Activated T-cell treated with anti-CD3 and anti-CD28 coated beads for 4 hours (primary cell): ENCODE results near the gene EIPR1.

Source experiments
- DNase-seq: peaks from one replicate; pipeline ENCODE4 v3.0.0-alpha.2; 2020

EIPR1 gene

DNA sequence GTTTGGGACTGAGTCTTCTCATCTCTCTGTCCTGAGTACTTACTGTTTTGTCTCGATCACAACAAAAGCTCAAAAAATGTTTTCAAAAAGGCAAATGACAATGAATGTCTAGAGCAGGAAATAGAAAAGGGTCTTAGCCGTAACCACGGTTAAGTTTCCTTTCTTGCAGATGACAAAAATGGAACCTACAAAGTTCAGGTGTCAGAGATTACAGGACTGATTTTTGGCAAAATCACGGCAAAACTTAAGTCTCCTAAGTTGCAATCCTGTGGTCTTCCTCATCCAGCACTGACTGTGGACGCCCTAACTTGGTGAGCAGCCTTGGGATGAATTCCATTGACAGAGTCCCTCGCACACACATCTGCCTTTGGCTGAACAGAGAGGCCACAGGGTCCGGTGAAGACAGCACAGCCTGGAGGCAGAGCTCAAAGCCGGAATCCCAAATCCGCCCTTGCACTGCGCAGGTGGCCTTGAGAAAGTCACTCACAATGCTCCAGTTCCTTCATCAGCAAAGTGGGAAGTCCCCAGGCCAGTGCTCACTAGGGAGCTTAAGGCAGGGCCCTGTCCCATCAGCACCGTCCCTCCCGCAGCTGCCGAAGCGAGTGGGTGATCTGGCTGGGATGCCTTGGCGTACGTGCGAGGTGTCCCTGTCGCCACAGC, 55.2 kb downstream of the EIPR1 start:
- no peak for DNase-seq

DNA sequence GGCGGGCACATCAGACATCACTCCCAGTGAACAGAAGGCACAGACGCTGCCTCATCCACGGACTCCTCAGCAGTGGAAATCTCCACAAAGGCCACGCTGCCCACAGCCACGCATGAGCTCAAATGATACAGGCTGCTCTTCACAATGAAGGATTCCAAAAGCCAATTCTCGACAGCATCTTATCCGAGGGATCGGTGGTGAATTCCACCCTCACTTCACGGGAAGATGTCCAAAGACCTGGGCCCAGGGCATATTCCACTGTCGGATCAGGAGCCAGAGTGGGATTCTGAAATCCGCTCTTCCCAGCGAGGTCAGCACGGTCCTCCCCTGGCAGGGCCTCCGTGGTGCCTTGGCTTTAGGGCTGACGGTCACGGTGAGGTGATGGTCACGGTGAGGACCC, 55.8 kb downstream of the EIPR1 start:
- DNase-seq, result no peak

DNA sequence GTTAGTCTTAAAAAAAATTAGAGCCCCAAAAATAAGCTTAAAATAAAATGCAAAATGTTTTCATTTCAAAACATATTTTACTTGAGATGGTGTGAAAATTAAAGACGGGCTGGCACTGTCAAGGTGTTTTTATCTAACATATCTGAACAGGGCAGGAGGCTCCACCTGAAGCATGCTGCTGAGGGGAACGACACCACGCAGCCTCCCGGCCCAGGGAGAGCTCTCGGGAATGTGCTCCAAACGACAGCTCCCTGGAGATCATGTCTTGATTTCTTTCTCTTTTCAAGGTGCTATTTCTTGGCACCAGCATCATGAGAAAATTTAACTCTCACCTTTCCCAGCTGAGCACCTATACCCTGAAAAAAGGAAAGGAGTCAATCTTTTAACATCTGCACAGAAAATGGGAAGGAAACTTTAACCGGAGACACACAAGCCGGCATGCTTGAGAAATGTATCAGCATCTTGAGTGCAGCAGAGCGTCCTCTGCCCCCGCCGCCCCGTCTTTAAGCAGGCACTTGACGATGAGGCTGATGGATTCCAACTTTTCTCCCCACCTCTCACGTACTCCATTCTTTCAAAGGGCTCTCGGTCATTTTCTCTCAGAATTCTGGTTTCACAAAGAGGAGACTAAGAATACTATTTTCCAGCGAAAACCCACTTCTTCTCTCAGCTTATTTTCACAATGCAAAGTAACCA, 56.6 kb downstream of the EIPR1 start:
- DNase-seq, result no peak

DNA sequence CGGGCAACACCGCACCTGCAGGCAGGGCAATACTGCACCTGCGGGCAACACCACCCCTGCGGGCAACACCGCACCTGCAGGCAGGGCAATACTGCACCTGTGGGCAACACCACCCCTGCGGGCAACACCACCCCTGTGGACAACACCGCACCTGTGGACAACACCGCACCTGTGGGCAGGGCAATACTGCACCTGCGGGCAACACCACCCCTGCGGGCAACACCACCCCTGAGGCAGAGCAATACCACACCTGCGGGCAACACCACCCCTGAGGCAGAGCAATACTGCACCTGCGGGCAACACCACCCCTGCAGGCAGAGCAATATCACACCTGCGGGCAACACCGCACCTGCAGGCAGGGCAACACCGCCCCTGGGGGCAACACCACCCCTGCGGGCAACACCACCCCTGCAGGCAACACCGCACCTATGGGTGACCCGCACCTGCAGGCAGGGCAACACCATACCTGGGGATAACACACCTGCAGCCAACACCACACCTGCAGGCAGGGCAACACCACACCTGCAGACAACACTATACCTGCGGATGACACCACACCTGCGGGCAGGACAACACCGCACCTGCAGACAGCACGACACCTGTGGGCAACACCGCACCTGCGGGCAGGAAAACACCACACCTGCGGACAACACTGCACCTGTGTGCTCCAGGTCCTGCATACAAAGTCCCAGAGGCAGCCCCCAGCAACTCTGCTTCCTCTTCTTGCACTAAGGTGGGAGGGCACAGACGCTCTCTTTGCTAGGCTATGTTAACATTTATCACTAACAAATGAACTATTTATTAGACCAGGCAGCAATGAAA, 57.7 kb downstream of the EIPR1 start:
- DNase-seq, result no peak

DNA sequence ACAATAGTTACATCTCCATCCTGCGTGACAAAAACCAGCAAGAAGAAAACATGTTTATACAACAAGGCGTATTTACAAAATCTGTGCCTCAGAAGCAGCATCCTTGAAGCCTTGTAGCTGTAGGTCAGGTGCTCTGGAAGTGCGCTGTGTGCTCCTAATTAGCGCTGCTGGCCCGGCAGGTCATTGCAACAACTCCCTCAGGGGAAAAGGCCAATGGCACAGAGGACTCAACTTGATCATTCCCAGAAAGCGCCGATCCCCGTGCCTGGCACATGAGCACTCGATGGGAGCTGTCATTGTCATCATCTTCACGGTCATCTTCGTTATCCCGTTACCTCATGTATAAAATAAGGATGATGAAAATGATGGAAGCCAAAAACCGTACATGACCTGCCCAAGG, 58.5 kb downstream of the EIPR1 start:
- no peak for DNase-seq

DNA sequence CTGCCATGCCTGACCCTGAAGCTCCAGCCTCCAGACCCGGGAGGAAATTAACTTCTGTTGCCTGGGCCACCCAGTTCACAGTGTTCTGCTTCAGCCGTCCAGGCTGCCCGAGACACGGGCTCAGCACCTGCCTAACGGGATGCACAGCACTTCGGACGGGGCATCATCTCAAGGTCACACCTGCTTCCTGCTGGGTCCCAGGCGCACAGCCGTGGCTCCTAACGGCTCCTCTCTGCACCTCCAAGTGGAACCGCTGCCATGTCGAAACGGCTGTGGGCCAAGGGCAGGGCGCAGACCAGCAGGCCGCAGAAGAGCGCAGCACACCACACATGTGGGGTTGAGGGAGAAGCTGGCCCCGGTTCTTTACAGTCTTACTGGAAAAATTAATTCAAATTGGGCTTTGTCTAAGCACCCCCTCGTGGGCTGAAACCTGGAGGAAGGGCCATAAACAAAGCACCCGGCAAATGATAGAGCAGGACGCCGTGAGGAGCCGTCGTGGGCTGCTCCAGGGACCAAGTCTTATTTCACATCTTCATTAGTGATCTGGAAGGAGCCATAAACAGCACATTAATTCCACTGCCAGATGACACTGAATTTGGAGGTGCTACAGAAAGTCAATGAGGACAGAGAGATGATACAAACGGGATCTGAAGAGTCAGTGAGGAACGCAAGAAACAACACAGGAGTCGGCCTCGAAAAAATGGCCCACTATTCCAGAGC, 59.6 kb downstream of the EIPR1 start:
- DNase-seq, result no peak

DNA sequence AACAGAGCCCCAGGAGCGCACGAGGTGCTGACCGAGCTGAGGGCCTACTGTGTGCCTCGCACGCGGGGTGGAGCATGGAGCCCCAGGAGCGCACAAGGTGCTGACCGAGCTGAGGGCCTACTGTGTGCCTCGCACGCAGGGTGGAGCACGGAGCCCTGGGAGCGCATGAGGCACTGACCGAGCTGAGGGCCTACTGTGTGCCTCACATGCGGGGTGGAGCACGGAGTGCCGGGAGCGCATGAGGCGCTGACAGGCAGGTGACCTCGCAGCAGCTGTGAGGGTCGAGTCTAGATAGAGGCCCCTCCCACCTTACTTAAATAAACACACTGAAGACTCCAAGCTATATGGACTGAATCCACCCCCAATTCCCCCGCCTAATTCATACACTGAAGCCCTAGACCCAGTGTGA, 60.3 kb downstream of the EIPR1 start:
- no peak for DNase-seq

DNA sequence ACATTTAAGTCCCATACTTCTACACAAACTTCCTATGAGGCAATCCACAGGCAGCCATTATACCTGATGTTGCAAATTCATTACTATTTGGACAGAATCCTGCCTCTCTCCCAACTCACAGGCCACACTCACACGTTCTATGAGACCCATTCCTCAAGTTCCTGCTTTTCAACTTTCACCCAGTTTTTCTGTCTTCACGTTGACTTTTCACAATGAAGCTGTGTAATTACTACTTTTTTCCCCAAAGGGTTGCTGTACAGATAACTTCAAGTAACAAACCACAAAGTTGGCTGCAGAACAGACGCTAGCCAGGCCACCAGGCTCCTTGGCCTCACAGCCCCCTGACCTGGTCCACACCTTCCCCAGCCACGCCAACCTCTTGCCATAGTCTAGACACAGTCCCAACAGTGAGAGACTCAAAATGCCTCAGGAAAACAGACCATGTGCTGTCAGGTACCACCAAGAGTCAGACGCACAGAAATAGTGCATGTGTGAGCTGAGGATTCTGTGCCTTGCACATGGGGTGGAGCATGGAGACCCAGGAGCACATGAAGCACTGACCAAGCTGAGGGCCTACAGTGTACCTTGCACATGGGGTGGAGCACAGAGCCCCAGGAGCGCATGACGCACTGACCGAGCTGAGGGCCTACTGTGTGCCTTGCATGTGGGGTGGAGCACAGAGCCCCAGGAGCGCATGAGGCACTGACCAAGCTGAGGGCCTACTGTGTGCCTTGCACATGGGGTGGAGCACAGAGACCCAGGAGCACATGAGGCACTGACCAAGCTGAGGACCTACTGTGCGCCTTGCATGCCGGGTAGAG, 61.0 kb downstream of the EIPR1 start:
- no peak for DNase-seq

DNA sequence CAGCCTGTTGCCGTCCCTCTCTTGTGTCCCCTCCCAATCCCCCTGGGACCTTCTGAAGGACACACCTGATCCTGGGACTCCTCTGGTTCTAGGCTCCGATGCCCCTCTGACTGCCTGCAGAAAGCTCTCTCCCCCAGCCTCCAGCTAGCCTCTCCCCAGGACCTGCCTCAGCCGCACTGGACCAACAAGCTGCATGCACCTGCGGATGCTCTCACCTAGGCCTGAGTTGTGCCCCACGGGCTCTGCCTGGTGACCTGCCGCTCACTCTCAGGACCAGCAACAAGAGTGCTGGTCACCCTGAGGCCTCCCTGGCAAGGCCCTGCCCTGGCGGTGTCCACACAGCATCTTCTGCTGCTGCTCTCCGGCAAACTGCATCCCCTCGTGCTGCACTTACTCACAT, 63.0 kb downstream of the EIPR1 start:
- DNase-seq, result no peak

DNA sequence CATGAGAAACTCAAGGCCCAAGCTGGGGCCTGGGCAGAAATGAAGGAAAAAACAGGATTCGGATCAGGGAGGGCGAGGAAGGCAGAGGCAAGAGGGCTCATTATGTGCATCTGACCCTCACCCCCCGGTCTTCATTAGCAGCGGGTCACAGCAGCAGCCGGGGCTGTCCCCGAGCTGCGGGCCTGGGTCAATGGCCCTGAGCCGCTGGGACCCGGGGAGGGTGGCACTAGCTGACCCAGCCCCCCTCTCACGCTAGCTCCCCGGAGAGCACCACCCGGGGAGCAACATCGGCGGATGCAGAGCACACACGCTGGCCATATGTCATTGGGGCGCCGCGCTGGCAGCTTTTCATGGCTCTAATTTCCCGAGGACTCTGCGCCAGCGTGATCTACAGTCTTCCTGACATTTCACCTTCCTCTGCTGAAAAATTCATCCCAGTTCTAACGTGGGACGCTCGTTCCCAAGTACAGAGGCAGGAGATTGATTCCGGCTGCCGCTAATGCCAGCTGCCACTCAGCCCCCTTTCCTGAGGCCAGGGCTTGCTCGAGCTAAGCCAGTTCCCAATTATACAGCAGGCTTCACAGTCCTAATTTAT, 63.7 kb downstream of the EIPR1 start:
- DNase-seq, result no peak

DNA sequence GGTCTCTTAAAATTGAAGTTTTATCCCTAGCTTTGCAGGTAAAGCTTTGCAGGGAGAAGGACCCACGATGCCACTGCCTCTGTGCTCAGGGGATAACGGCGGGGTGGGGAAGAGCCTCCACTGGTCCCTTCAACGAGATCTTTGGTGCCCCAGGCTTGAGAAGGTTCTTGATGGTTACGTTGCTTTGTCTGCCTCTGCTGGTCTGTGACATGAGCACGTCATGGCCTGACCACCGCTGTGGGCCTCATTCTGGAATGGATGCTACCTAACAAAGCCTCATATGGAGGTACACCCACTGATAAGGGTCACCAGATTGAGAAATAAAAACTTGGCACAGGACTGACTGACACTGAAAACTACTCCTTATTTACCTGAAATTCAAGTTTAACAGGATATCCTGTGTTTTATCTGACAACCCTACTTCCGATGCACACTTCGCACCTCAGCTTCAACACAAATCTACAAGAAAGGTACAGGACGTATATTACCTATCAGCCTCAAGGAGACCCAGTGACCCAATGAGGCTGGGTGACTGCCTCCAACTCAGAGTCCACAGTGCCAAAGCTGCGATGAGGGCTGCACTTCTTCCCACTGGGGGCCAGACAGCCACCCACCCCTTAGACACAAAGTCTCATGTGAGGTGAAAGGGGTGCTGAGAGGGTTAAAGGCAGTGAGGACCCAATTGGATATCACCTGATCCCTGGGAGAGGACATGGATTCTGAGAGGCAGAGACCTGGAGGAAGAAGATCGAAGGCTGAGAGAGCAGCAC, 64.9 kb downstream of the EIPR1 start:
- DNase-seq, result no peak

DNA sequence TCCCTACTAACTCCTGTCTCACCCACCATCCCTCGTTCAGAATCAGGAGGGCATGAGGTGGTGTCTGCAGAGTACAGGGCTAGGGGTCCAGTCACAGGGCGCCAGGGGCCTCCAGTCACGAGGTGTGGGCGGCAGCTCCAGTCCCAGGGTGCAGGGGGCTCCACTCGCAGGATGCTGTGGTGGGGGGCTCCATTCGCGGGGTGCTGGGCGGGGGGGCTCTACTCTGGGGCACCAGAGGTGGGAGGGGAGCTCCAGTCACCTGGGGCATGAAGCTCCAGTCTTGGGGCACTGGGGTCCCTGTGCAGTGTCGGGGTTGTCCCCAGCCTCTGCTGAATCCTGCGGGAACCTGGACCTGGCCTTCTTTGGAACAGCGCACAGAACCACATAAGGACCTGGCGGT, 66.0 kb downstream of the EIPR1 start:
- no peak for DNase-seq

DNA sequence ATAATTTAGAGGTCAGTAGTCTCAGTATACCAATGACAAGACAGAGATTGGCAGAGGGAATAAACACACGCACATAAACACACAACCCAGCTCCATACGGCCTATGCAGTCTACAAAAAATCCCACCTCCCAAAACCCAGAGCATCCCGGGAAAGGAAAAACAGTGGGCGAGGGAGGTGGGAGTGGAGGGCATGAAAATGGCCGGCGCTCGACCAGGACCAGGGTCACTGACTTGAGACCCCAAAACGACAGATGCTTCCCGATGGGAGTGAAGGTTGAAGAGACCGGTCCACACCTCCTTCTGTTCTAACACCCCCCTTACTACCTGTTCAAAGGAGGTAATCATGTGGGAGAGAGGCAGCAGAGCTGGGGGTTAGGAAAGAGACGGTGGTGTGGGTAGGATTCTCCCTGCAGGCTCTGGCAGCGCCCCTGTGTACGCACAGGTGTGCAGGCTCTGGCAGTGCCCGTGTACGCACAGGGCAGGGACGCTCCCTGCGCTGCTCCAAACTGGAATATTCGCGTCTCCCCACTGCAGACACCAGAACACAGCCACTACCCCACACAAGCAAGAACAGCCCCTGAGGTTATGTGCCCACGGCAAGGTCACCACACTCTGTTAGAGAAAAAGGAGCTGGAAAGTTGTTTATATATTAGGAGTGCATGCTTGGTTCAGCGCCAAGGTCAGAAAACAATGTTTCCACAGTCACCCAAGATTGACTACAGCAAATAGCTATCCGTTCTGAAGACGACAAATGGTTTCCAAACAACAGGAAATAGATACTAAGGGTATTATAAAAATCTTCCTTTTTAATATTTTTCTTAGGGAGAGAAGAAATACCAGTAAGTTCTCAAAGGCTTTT, 67.9 kb downstream of the EIPR1 start:
- no peak for DNase-seq

DNA sequence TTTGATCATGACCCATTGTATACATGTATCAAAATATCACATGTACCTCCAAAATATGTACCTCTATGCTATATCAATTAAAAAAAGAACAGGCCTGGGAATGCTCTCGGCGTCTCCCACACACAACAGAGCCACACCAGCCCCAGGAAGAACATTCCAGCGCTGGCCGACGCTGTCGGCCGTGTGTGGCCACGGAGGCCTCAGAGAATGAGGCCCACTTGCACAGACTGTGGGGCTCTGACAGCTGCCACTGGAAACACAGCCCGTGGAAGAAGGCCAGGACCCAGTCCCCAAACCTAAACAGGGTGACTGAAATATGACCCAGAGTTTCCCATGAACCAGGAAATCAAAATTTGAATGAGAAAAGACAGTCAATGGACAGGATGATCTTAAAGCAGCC, 69.7 kb downstream of the EIPR1 start:
- no peak for DNase-seq

DNA sequence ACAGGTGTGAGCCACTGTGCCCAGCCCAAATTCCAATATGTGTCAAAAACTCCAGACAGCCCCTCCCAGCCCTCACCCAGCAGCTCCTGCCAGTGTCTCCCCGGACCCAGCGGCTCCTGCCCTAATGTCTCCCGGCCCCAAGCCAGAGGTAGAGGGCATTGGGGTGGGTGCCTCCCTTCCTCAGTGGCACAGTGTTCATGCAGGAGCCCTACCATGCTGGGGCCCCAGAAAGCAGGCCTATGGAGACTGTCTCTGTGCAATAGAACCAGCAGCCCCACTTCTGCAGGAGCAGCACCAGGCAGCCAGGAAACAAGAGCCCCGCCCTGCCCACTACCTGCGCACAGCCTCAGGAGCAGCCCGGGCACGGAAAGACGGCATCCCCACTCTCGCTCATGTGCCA, 70.4 kb downstream of the EIPR1 start:
- no peak for DNase-seq

DNA sequence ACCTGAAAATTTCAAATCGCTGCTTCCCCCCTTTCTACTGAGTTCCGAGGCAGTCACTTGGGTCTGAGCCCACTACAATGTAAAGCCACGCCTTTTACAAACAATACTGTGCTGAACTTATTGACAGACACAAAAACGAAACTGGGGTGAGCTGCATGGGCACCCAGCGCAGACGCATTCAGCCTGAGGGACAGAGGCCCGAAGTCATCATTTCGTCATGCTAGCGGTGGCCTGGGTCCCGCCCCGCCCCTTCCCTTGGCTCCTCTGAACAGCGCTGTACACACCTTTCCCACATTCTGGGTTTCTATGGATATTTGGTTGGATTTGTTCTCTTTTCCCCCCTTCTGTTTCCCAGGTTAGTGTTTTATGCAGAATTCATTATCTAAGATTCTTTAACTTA, 71.7 kb downstream of the EIPR1 start:
- no peak for DNase-seq

DNA sequence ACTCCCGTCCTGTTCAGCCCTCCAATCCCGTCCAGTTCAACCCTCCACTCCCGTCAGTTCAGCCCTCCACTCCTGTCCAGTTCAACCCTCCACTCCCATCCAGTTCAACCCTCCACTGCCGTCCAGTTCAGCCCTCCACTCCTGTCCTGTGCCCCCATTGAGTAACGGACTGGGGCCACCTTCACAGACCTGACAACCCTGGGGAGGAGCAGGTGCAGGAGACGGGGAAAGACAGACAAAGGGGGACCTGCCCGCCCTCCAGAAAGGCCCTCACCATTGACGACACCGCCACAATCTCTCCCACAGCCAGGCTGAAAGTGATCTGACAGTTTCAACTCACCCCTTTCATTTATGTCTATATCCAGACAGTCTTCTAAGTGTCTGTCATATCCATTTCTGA, 72.2 kb downstream of the EIPR1 start:
- DNase-seq, result no peak

DNA sequence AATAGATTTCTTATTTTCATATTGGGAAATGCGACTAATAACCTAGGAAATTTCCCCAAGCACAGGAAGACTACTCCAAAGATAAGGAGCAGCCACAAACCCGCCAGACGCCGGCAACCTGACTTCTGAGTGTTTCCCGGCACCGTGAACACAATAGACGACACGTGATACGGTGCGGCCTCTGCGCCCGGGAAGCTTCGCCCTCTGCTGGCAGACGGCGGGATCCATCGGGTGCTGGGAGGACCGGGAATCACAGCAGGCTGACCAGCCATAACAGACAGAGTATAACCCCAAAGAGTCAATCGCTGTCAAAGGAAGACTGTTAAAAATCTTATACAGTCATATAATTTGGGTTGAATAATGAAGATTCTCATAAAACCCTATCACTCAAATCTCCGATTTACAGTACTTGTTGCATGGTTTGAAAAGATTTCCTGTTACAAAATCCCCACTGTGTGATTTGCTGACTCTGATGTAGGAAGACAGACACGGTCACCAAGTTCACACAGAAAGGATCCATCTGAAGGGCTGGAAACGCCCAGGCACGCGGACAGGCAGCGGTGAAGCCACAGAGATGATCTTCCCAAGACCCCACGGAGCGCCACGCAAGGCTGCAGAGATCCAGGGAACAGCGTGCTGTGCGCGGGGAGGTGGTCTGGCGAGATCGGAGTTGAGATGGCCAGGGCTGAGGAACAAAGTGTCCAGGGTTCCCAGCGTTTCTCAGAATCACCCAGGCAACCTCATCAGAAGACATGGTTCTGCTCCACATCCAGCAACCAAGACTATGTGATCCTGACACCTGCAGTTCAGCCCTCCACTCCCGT, 73.8 kb downstream of the EIPR1 start:
- peak; percentile 67 for DNase-seq
